OCI-LY7 (cell line): ENCODE results near the gene SRSF5. TPM values are rescaled to one million over a fixed set of nuclear protein-coding genes. Genes with fewer than 3 reads are reported as not detected.

Source experiments
- BruUV-seq: library from RNA; stranded (reverse); fragments of 400-500 nt; replicated peaks from 2 replicates; lab custom pipeline; 2021; lab: Mats Ljungman, UMichigan
- CTCF ChIA-PET: fragments of 300-600 bp; sonication (Branson Sonifier 250); formaldehyde crosslinking; loops from one replicate; lab custom pipeline; 2022; ENCODE audit warnings: antibody characterized with exemption; ENCODE audit not compliant: unreplicated experiment; lab: Charles Lee
- POLR2A ChIA-PET: fragments of 300-600 bp; sonication (Branson Sonifier 250); formaldehyde crosslinking; loops from one replicate; lab custom pipeline; 2022; ENCODE audit warnings: antibody characterized with exemption; lab: Charles Lee
- DNase-seq: peaks from one replicate; pipeline ENCODE4 v3.0.0-alpha.2; 2015; ENCODE audit warnings: low spot score
- H2AFZ ChIP-seq: fragments of 200-600 bp; sonication (generic), shearing (Covaris generic); 2 replicates; pipeline ENCODE4 v1.6.1; 2014; ENCODE audit warnings: mild to moderate bottlenecking, antibody characterized with exemption, low read length, moderate library complexity
- H3K27ac ChIP-seq: fragments of 200-600 bp; sonication (generic); 2 replicates; pipeline ENCODE4 v1.5.1; 2014; ENCODE audit warnings: mixed run types, low read depth, mild to moderate bottlenecking, moderate library complexity, low read length, inconsistent platforms; ENCODE audit not compliant: poor library complexity, severe bottlenecking
- H3K36me3 ChIP-seq: fragments of 200-600 bp; sonication (generic); 2 replicates; pipeline ENCODE4 v1.6.1; 2014; ENCODE audit warnings: mild to moderate bottlenecking, antibody characterized with exemption, low read length, moderate library complexity, mixed read lengths; ENCODE audit not compliant: insufficient read depth
- H3K4me1 ChIP-seq: fragments of 200-600 bp; sonication (generic); 2 replicates; pipeline ENCODE4 v1.5.1; 2014; ENCODE audit warnings: mild to moderate bottlenecking, low read length; ENCODE audit not compliant: insufficient read depth, poor library complexity, severe bottlenecking
- H3K4me2 ChIP-seq: fragments of 200-600 bp; sonication (generic); 2 replicates; pipeline ENCODE4 v1.6.1; 2014; ENCODE audit warnings: mild to moderate bottlenecking, low read length
- H3K4me3 ChIP-seq: fragments of 200-600 bp; sonication (generic); 2 replicates; pipeline ENCODE4 v1.5.1; 2014; ENCODE audit warnings: mild to moderate bottlenecking, low read depth, low read length; ENCODE audit not compliant: poor library complexity, severe bottlenecking
- H3K79me2 ChIP-seq: fragments of 200-600 bp; sonication (generic); 2 replicates; pipeline ENCODE4 v1.6.1; 2016; ENCODE audit warnings: low read depth, mild to moderate bottlenecking, low read length, moderate library complexity, mixed read lengths; ENCODE audit not compliant: insufficient read depth
- H3K9me2 ChIP-seq: fragments of 200-600 bp; sonication (generic); 2 replicates; pipeline ENCODE4 v1.6.1; 2016; ENCODE audit warnings: mild to moderate bottlenecking, low read length, mixed read lengths; ENCODE audit not compliant: insufficient read depth
- H3K9me3 ChIP-seq: fragments of 200-600 bp; sonication (generic); 2 replicates; pipeline ENCODE4 v1.6.1; 2014; ENCODE audit warnings: mild to moderate bottlenecking, mixed run types, low read length, mixed read lengths
- H4K20me1 ChIP-seq: fragments of 200-600 bp; sonication (generic); 2 replicates; pipeline ENCODE4 v1.6.1; 2014; ENCODE audit warnings: mild to moderate bottlenecking, antibody characterized with exemption, low read length, moderate library complexity, mixed read lengths; ENCODE audit not compliant: insufficient read depth
- EZH2phosphoT487 ChIP-seq: fragments of 200-600 bp; sonication (generic); IDR thresholded peaks from 2 replicates; pipeline ENCODE4 v1.6.1; 2018; ENCODE audit warnings: low read depth, borderline replicate concordance, mild to moderate bottlenecking, mixed run types, antibody characterized with exemption, low read length, moderate library complexity, mixed read lengths
- intact Hi-C: fragments of 100-400 bp; cut with micrococcal nuclease; formaldehyde crosslinking; loops from one replicate; pipeline ENCODE4 v1.10.0; 2022; ENCODE audit not compliant: unreplicated experiment
- total RNA-seq, 2 experiments: library from RNA; depleted of rRNA in 1 of 2; stranded (reverse); fragments of >200 nt in 1 of 2; shearing (Covaris generic) in 1 of 2; gene quantifications; 2 replicates each; pipeline ENCODE4 v1.2.3, GENCODE V29; 2014 to 2022
- TF ChIP-seq, protein P1 (sequence below): fragments of 200-600 bp; sonication (generic); conservative IDR thresholded peaks from 2 replicates; pipeline ENCODE4 v1.5.1; 2014; ENCODE audit warnings: mild to moderate bottlenecking, antibody characterized with exemption, low read length, moderate library complexity, mixed read lengths

The SRSF5 gene
- total RNA-seq, 2 experiments from 2014 or later = 341 to 474 TPM

DNA sequence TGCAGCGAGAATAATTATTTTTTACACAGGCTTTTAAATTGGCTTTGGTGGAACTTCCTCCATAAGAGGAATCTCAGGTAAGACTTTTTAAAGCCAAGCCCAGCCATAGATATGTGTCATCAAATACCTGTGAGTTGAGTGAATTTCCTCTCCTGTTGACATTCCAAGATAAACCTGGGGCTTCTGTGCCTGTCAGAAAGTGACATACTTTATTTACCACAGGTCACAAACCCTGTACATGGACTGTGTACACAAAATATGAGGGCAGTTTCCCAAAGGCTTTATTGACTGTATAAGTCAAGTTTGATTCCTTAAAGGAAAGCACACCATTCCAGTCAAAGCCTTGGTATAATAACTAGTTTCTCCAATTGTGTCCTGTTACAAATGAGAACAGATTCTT lies 25.9 kb upstream of the SRSF5 start:
- H3K36me3 ChIP-seq = no peaks in the 10 kb centered on the region
- CTCF ChIA-PET = no interaction called here
- no peak overlapping the region for H3K4me2 ChIP-seq
- TF ChIP-seq EZH2phosphoT487 = no peak
- TF ChIP-seq, protein P1, sequence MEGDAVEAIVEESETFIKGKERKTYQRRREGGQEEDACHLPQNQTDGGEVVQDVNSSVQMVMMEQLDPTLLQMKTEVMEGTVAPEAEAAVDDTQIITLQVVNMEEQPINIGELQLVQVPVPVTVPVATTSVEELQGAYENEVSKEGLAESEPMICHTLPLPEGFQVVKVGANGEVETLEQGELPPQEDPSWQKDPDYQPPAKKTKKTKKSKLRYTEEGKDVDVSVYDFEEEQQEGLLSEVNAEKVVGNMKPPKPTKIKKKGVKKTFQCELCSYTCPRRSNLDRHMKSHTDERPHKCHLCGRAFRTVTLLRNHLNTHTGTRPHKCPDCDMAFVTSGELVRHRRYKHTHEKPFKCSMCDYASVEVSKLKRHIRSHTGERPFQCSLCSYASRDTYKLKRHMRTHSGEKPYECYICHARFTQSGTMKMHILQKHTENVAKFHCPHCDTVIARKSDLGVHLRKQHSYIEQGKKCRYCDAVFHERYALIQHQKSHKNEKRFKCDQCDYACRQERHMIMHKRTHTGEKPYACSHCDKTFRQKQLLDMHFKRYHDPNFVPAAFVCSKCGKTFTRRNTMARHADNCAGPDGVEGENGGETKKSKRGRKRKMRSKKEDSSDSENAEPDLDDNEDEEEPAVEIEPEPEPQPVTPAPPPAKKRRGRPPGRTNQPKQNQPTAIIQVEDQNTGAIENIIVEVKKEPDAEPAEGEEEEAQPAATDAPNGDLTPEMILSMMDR = no peak
- H4K20me1 ChIP-seq = no peaks in the 10 kb centered on the region
- no peaks in the 10 kb centered on the region for H3K4me1 ChIP-seq
- H3K9me3 ChIP-seq = peaks cover 11% of the 10 kb centered on the region; the same call in 1 of the 2 replicates
- DNase-seq = no peak
- H3K27ac ChIP-seq = no peak overlapping the region
- no TSS peak for BruUV-seq
- no peak overlapping the region for H2AFZ ChIP-seq
- POLR2A ChIA-PET = no interaction called here
- H3K9me2 ChIP-seq = no peaks in the 10 kb centered on the region
- no peaks in the 10 kb centered on the region for H3K79me2 ChIP-seq
- intact Hi-C loops = no loop called here
- no peak overlapping the region for H3K4me3 ChIP-seq

DNA sequence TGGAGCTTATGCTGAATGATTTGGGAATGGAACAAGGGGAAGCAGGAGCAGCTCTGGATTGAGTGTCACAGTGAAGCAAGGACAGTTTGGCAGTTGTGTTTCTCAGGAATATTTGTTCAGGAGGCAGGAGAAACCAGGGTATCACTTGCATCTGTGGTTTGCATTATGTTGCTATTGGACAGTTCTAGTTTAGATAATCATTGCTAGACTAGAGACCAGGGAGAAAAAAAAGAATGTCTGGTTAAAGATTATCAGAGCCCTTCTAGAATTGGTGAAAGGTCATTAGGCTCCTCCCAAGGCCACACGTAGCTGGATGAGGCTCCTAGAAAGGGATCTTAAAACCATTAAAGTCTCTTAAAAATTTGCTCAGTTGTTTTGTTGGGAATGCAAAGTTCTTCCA lies 17.0 kb upstream of the SRSF5 start:
- TF ChIP-seq, protein P1 = no peak
- TF ChIP-seq EZH2phosphoT487 = no peak
- Histone ChIP-seq H3K79me2 (no peaks in the 10 kb centered on the region), H3K9me3 (no peaks in the 10 kb centered on the region), H3K9me2 (no peaks in the 10 kb centered on the region), H3K36me3 (no peaks in the 10 kb centered on the region), H3K27ac (no peak overlapping the region), H3K4me3 (no peak overlapping the region), H2AFZ (no peak overlapping the region), H3K4me2 (no peak overlapping the region), H3K4me1 (peaks cover 8% of the 10 kb centered on the region), H4K20me1 (no peaks in the 10 kb centered on the region)
- ChIA-PET POLR2A (interaction anchor here (0.7 to 1.3 kb wide), 2 partner anchors 10 to 79 kb away, joined by 3 read pairs; no protein-coding TSS in a partner anchor), CTCF (no interaction called here)
- intact Hi-C loops = no loop called here
- DNase-seq = no peak
- no TSS peak for BruUV-seq

DNA sequence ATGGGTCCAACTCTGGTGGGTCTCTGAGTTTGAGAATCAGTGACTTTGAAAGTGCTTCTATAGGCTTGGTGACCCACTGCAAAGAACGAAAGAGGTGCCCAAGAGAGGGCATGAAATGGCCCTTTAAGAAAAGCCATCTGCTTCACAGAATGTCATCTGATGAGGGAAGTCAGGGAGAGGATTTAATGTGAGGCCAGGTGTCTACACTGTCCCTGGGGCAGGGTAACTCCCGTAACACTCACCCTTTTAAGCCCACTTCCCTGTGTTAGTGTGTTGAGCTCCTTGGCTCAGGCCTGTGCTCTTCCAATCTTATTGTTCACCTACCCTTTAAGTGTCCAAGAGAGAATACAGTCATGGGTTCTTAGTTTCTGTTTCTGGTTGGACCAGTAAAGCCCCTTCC lies 16.4 kb upstream of the SRSF5 start:
- no TSS peak for BruUV-seq
- Histone ChIP-seq H2AFZ (no peak overlapping the region), H3K4me2 (no peak overlapping the region), H3K27ac (no peak overlapping the region), H3K9me3 (no peaks in the 10 kb centered on the region), H4K20me1 (no peaks in the 10 kb centered on the region), H3K9me2 (no peaks in the 10 kb centered on the region), H3K36me3 (no peaks in the 10 kb centered on the region), H3K4me3 (no peak overlapping the region), H3K79me2 (no peaks in the 10 kb centered on the region), H3K4me1 (peaks cover 8% of the 10 kb centered on the region)
- TF ChIP-seq, protein P1 = no peak
- TF ChIP-seq EZH2phosphoT487 = no peak
- DNase-seq = no peak
- ChIA-PET CTCF (interaction anchor here (0.6 kb wide), 1 partner anchor 104 kb away, joined by 3 read pairs; no protein-coding TSS in a partner anchor), POLR2A (interaction anchor here (0.7 to 1.3 kb wide), 2 partner anchors 9 to 80 kb away, joined by 3 read pairs; no protein-coding TSS in a partner anchor)
- intact Hi-C loops = no loop called here
